ENCODE data around the gene TGFB1I1.

Gene TGFB1I1

GRCh38 chr16:31473264-31473984, 1.5 kb downstream of the TGFB1I1 start:
- DNase-seq (ENCODE audit: low read depth, low spot score): no peak
- CTCF ChIA-PET: interaction anchor here (0.6 to 5.7 kb wide), 6 partner anchors 12 to 28 kb away, joined by 3 to 86 read pairs (median 10); partner anchors contain the start of gene ARMC5
- H3K4me3 ChIP-seq (ENCODE audit: low read depth, low read length): peak overlapping the region; percentile 89
- POLR2A ChIA-PET: interaction anchor here (1.0 to 1.4 kb wide), 2 partner anchors 15 to 239 kb away, joined by 3 to 4 read pairs; a partner anchor contains a TSS
- no peak for TF ChIP-seq CTCF (IDR thresholded peaks at IDR 0.05; ENCODE audit: insufficient read depth, low read length, missing control alignments)

GRCh38 chr16:31474173-31474714, 2.3 kb downstream of the TGFB1I1 start:
- ChIA-PET POLR2A (interaction anchor here (0.5 to 1.4 kb wide), 4 partner anchors 11 to 239 kb away, joined by 3 to 8 read pairs (median 4); a partner anchor contains a TSS), CTCF (interaction anchor here (1.6 to 2.3 kb wide), 4 partner anchors 13 to 27 kb away, joined by 7 to 13 read pairs (median 10); partner anchors contain the start of gene ARMC5)
- TF ChIP-seq CTCF (IDR thresholded peaks at IDR 0.05; ENCODE audit: insufficient read depth, low read length, missing control alignments): no peak
- no peak overlapping the region for H3K4me3 ChIP-seq (ENCODE audit: low read depth, low read length)
- peak; percentile 26 for DNase-seq (ENCODE audit: low read depth, low spot score)

GRCh38 chr16:31474773-31475738, 3.1 kb downstream of the TGFB1I1 start:
- ChIA-PET POLR2A (interaction anchor here (0.5 to 1.4 kb wide), 4 partner anchors 10 to 238 kb away, joined by 3 to 8 read pairs (median 4); a partner anchor contains a TSS), CTCF (interaction anchor here (1.7 to 2.3 kb wide), 3 partner anchors 12 to 17 kb away, joined by 8 to 13 read pairs (median 11); partner anchors contain the start of gene ARMC5)

GRCh38 chr16:31475946-31476302, 4.0 kb downstream of the TGFB1I1 start:
- DNase-seq (ENCODE audit: low read depth, low spot score): no peak
- ChIA-PET CTCF (interaction anchor here (2.1 to 2.3 kb wide), 2 partner anchors 11 to 15 kb away, joined by 11 to 13 read pairs; no protein-coding TSS in a partner anchor), POLR2A (no interaction called here)
- TF ChIP-seq CTCF (IDR thresholded peaks at IDR 0.05; ENCODE audit: insufficient read depth, low read length, missing control alignments): no peak
- H3K4me3 ChIP-seq (ENCODE audit: low read depth, low read length): no peak overlapping the region

More at GRCh38 chr16:31474773-31475738, 3.1 kb downstream of the TGFB1I1 start:
- TF ChIP-seq CTCF (IDR thresholded peaks at IDR 0.05; ENCODE audit: insufficient read depth, low read length, missing control alignments): no peak
- DNase-seq (ENCODE audit: low read depth, low spot score): no peak
- H3K4me3 ChIP-seq (ENCODE audit: low read depth, low read length): no peak overlapping the region

- ChIA-PET CTCF (interaction anchor here (2.0 kb wide), 1 partner anchor 16 kb away, joined by 12 read pairs; no protein-coding TSS in a partner anchor), POLR2A (no interaction called here)
- H3K4me3 ChIP-seq (ENCODE audit: low read depth, low read length): no peak overlapping the region
- no peak for TF ChIP-seq CTCF (IDR thresholded peaks at IDR 0.05; ENCODE audit: insufficient read depth, low read length, missing control alignments)
- no peak for DNase-seq (ENCODE audit: low read depth, low spot score)
Observed at GRCh38 chr16:31476303-31477219, 4.6 kb downstream of the TGFB1I1 start.

Measured in AG04449 (cell line).